Liver (tissue), 9 donors: ENCODE data around the gene CSNK1E. TPM values are rescaled to one million over a fixed set of nuclear protein-coding genes. Genes with fewer than 3 reads are reported as not detected.

Source experiments
- DNase-seq: peaks from one replicate; pipeline ENCODE4 v3.0.0-alpha.2; 2017; ENCODE audit warnings: low spot score
- H3K27ac ChIP-seq, 2 donors: one replicate each; pipeline ENCODE4 v1.7.0; 2013; ENCODE audit warnings: inconsistent platforms in 2 of 2, low read length in 2 of 2, control low read depth in 1 of 2, low read depth in 1 of 2, mild to moderate bottlenecking in 1 of 2
- H3K27me3 ChIP-seq, 4 donors: one replicate each; pipeline versions ENCODE4 v1.6.1 to v1.7.0; 2013; ENCODE audit warnings: low read length in 3 of 4, inconsistent platforms in 1 of 4, mild to moderate bottlenecking in 1 of 4, moderate library complexity in 1 of 4; ENCODE audit not compliant: control insufficient read depth in 4 of 4, insufficient read depth in 4 of 4
- H3K36me3 ChIP-seq, 4 donors: one replicate each; pipeline versions ENCODE4 v1.6.1 to v1.7.0; 2013; ENCODE audit warnings: low read length in 3 of 4, mild to moderate bottlenecking in 3 of 4, low read depth in 1 of 4, moderate library complexity in 1 of 4; ENCODE audit not compliant: control insufficient read depth in 4 of 4, insufficient read depth in 3 of 4
- H3K4me1 ChIP-seq, 4 donors: one replicate each; pipeline versions ENCODE4 v1.6.1 to v1.7.0; 2013; ENCODE audit warnings: low read length in 3 of 4, mild to moderate bottlenecking in 3 of 4, moderate library complexity in 1 of 4; ENCODE audit not compliant: control insufficient read depth in 4 of 4, insufficient read depth in 4 of 4
- H3K4me3 ChIP-seq, 3 donors: one replicate each; pipeline versions ENCODE4 v1.6.1 to v1.7.0; 2013; ENCODE audit warnings: low read length in 3 of 3, control low read depth in 1 of 3, low read depth in 1 of 3, mild to moderate bottlenecking in 1 of 3
- H3K9ac ChIP-seq, 2 donors: one replicate each; pipeline ENCODE4 v1.7.0; 2013; ENCODE audit warnings: low read length in 2 of 2, mild to moderate bottlenecking in 2 of 2, moderate library complexity in 2 of 2, control low read depth in 1 of 2, low read depth in 1 of 2
- H3K9me3 ChIP-seq, 4 donors: one replicate each; pipeline versions ENCODE4 v1.6.1 to v1.7.0; 2013; ENCODE audit warnings: low read length in 3 of 4; ENCODE audit not compliant: control insufficient read depth in 4 of 4
- EGR1 ChIP-seq, 2 donors: IDR thresholded peaks; 2 replicates each; pipeline ENCODE4 v1.6.1; 2016 to 2018; ENCODE audit warnings: antibody characterized with exemption in 2 of 2, low read depth in 2 of 2
- FOXA1 ChIP-seq: IDR thresholded peaks from 2 replicates; pipeline ENCODE4 v1.6.1; 2016; ENCODE audit warnings: antibody characterized with exemption
- FOXA2 ChIP-seq: IDR thresholded peaks from 2 replicates; pipeline ENCODE4 v1.6.1; 2016; ENCODE audit warnings: antibody characterized with exemption
- GABPA ChIP-seq, 2 donors: IDR thresholded peaks in 1 of 2; conservative IDR thresholded peaks in 1 of 2; 2 replicates each; pipeline ENCODE4 v1.6.1; 2016; ENCODE audit warnings: antibody characterized with exemption in 2 of 2, mild to moderate bottlenecking in 1 of 2, moderate library complexity in 1 of 2
- HNF4A ChIP-seq, 2 donors: conservative IDR thresholded peaks; 2 replicates each; pipeline ENCODE4 v1.6.1; 2016; ENCODE audit warnings: antibody characterized with exemption in 2 of 2, mild to moderate bottlenecking in 2 of 2
- HNF4G ChIP-seq: IDR thresholded peaks from 2 replicates; pipeline ENCODE4 v1.6.1; 2016; ENCODE audit warnings: antibody characterized with exemption
- MAX ChIP-seq: IDR thresholded peaks from 2 replicates; pipeline ENCODE4 v1.6.1; 2016; ENCODE audit warnings: antibody characterized with exemption
- RAD21 ChIP-seq, 2 donors: IDR thresholded peaks; 2 replicates each; pipeline ENCODE4 v1.6.1; 2016; ENCODE audit warnings: antibody characterized with exemption in 2 of 2, mild to moderate bottlenecking in 2 of 2
- SP1 ChIP-seq: IDR thresholded peaks from 2 replicates; pipeline ENCODE4 v1.6.1; 2018; ENCODE audit warnings: antibody characterized with exemption, mild to moderate bottlenecking
- YY1 ChIP-seq: IDR thresholded peaks from 2 replicates; pipeline ENCODE4 v1.6.1; 2016; ENCODE audit warnings: antibody characterized with exemption, mild to moderate bottlenecking
- WGBS: extraction: QIAGEN DNeasy Blood & Tissue Kit; methylation state at CpG from one replicate; pipeline ENCODE4 v1.1.7; 2013; 5-methylcytosine and 5-hydroxymethylcytosine counted together
- polyA plus RNA-seq, 2 donors: library from polyadenylated mRNA; stranded (reverse) in 1 of 2; unstranded in 1 of 2; fragments of 200-250 nt in 1 of 2; fragments of >200 nt in 1 of 2; fragmentation: Nextera tagmentation in 1 of 2; extraction: Ambion mirVana in 1 of 2; gene quantifications; one replicate each; pipeline versions ENCODE4 v1.2.1 to v1.2.3, GENCODE V29; 2013 to 2015
- total RNA-seq, 2 donors: library from RNA; depleted of rRNA; stranded (reverse); fragments of >200 nt; gene quantifications; one replicate each; pipeline ENCODE4 v1.2.3, GENCODE V29; 2014
- TF ChIP-seq, protein P1 (sequence below): fragments of 150-350 bp; IDR thresholded peaks from 2 replicates; pipeline ENCODE4 v1.5.1; 2017; ENCODE audit warnings: improper control_type of control experiment, low read depth, low read length; ENCODE audit not compliant: missing input control
- donor health status: healthy.
- donor health status: healthy.
- donor health status: healthy.
- donor health status: healthy.
- donor health status: healthy.

The CSNK1E gene
- total and polyA plus RNA-seq, 4 donors: 8.4 to 27.4 (median 13.7) TPM

- WGBS: 97% methylated on average over 14 of the region's 14 CpGs
- DNase-seq: no peak
- TF ChIP-seq SP1: no peak
- no peak for TF ChIP-seq FOXA1
- no peak for TF ChIP-seq HNF4G
- TF ChIP-seq HNF4A (conservative IDR thresholded peaks at IDR 0.05): no peak
- TF ChIP-seq MAX: no peak
- TF ChIP-seq YY1: no peak
- TF ChIP-seq EGR1 (IDR thresholded peaks at IDR 0.05; ENCODE audit: low read depth in 2 of 2): no peak
- TF ChIP-seq, protein P1, sequence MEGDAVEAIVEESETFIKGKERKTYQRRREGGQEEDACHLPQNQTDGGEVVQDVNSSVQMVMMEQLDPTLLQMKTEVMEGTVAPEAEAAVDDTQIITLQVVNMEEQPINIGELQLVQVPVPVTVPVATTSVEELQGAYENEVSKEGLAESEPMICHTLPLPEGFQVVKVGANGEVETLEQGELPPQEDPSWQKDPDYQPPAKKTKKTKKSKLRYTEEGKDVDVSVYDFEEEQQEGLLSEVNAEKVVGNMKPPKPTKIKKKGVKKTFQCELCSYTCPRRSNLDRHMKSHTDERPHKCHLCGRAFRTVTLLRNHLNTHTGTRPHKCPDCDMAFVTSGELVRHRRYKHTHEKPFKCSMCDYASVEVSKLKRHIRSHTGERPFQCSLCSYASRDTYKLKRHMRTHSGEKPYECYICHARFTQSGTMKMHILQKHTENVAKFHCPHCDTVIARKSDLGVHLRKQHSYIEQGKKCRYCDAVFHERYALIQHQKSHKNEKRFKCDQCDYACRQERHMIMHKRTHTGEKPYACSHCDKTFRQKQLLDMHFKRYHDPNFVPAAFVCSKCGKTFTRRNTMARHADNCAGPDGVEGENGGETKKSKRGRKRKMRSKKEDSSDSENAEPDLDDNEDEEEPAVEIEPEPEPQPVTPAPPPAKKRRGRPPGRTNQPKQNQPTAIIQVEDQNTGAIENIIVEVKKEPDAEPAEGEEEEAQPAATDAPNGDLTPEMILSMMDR: no peak
These were observed 38.0 kb upstream of the CSNK1E start for GRCh38 chr22:38355275-38355674.

GRCh38 chr22:38353701-38354100 lies 36.5 kb upstream of the CSNK1E start:
- Histone ChIP-seq H3K27me3 (no peaks in the 10 kb centered on the region), H3K9ac (no peak overlapping the region), H3K4me3 (no peak overlapping the region), H3K4me1 (peaks cover 0 to 5% (median under 1%) of the 10 kb centered on the region in 4 donors), H3K36me3 (peaks cover 0 to 3% (median 0%) of the 10 kb centered on the region in 4 donors), H3K9me3 (no peaks in the 10 kb centered on the region), H3K27ac (no peak overlapping the region)
- WGBS: 80% methylated on average over 10 of the region's 10 CpGs
- DNase-seq: no peak
- TF ChIP-seq MAX: no peak
- TF ChIP-seq GABPA (IDR thresholded peaks at IDR 0.05 in 1 of 2, conservative IDR thresholded peaks at IDR 0.05 in 1 of 2): no peak

More at GRCh38 chr22:38355275-38355674, 38.0 kb upstream of the CSNK1E start:
- no peaks in the 10 kb centered on the region for H3K27me3 ChIP-seq
- peaks cover 0 to 5% (median under 1%) of the 10 kb centered on the region in 4 donors for H3K4me1 ChIP-seq
- H3K9ac ChIP-seq: no peak overlapping the region
- H3K4me3 ChIP-seq: no peak overlapping the region
- no peaks in the 10 kb centered on the region for H3K9me3 ChIP-seq
- peaks cover 0 to 3% (median 0%) of the 10 kb centered on the region in 4 donors for H3K36me3 ChIP-seq
- no peak overlapping the region for H3K27ac ChIP-seq

DNA sequence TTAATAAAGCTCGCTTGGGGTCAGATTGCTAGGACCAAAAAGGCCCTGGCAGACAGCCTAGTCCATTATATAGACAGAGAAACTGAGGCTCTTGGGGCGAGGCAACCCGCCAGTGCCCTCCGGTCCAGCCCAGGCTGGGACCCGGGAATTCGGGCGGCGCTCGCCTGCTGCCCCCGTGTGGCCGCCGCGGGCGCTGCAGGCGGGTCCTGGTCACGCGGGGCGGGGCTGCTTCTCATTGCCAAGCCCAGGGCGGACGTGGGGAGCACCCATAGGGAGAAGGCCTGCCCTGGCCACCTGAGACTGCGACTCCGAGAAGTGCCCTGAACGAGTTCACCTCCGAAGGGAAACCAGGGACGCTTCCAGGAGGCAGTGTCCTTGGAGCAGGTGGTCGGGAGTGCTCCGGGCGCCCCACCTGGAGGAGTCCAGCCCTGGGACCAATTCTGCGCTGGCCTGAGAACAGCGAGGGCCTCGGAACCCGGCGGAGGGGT lies 36.0 kb upstream of the CSNK1E start:
- no peaks in the 10 kb centered on the region for H3K27me3 ChIP-seq
- peak; percentile 86 for DNase-seq
- 26% methylated on average over 33 of the region's 33 CpGs for WGBS
- TF ChIP-seq, protein P1: peak; percentile 92
- TF ChIP-seq RAD21 (IDR thresholded peaks at IDR 0.05) (peak; percentile 87 to 92), FOXA2 (no peak)
- no peaks in the 10 kb centered on the region for H3K9me3 ChIP-seq
- no peak overlapping the region for H3K9ac ChIP-seq
- peaks cover 0 to 3% (median 0%) of the 10 kb centered on the region in 4 donors for H3K36me3 ChIP-seq
- no peak overlapping the region for H3K27ac ChIP-seq
- no peak overlapping the region for H3K4me3 ChIP-seq
- peaks cover 0 to 5% (median under 1%) of the 10 kb centered on the region in 4 donors for H3K4me1 ChIP-seq
